HepG2 (cell line): Measurements from ENCODE around the gene ADIPOR2. TPM values are rescaled to one million over a fixed set of nuclear protein-coding genes. Genes with fewer than 3 reads are reported as not detected.

Source experiments
- ATAC-seq: fragments of 200-7000 bp; cut with Tn5 transposase; 3 replicates; pipeline ENCODE4 v1.9.1; 2020; ENCODE audit warnings: mild to moderate bottlenecking, moderate library complexity
- BruUV-seq: library from RNA; stranded (reverse); fragments of 400-500 nt; replicated peaks from 2 replicates; lab custom pipeline; 2021; lab: Mats Ljungman, UMichigan
- CTCF ChIA-PET: fragments of 300-600 bp; formaldehyde crosslinking; extraction: SDS; loops from one replicate; lab custom pipeline; 2021; ENCODE audit warnings: low total read pairs, inconsistent platforms, low intra/inter-chr PET ratio; lab: Yijun Ruan, JAX
- POLR2A ChIA-PET: fragments of 350-600 bp; sonication (Branson Sonifier 250); formaldehyde crosslinking; loops from one replicate; lab custom pipeline; 2020; ENCODE audit warnings: antibody characterized with exemption, inconsistent platforms; lab: Yijun Ruan, JAX
- DNase-seq: peaks from one replicate; pipeline ENCODE4 v3.0.0-alpha.2; 2015; ENCODE audit warnings: low spot score
- FAIRE-seq: peaks from 3 replicates; lab custom pipeline; 2011; peaks lifted over from hg19 to GRCh38; lab: Jason Lieb, UNC
- H2AFZ ChIP-seq: one replicate; pipeline ENCODE4 v1.6.1; 2011; ENCODE audit warnings: low read length, inconsistent platforms
- H3K27ac ChIP-seq: fragments of 300-600 bp; 3 replicates; pipeline ENCODE4 v1.8.0; 2011; ENCODE audit warnings: mixed run types, mild to moderate bottlenecking, mixed read lengths, low read length, inconsistent platforms; ENCODE audit not compliant: insufficient read depth; ENCODE audit errors: extremely low read length
- H3K27me3 ChIP-seq, 2 experiments: fragments of 200-600 bp in 1 of 2; 2 replicates in 1 of 2; 3 replicates in 1 of 2; pipeline versions ENCODE4 v1.6.0 to v1.8.0; 2011; ENCODE audit warnings: low read length in 2 of 2, mild to moderate bottlenecking in 2 of 2, moderate library complexity in 2 of 2, inconsistent platforms in 1 of 2; ENCODE audit not compliant: insufficient read depth in 2 of 2, control insufficient read depth in 1 of 2
- H3K36me3 ChIP-seq, 2 experiments: fragments of 200-600 bp in 1 of 2; replicated peaks in 1 of 2; 2 replicates in 1 of 2; 3 replicates in 1 of 2; pipeline versions ENCODE4 v1.5.1 to v1.8.0; 2011; ENCODE audit warnings: low read length in 2 of 2, inconsistent platforms in 1 of 2; ENCODE audit not compliant: insufficient read depth in 2 of 2, control insufficient read depth in 1 of 2
- H3K4me1 ChIP-seq: 2 replicates; pipeline ENCODE4 v1.5.1; 2012; ENCODE audit warnings: low read length, inconsistent platforms; ENCODE audit not compliant: insufficient read depth
- H3K4me2 ChIP-seq: 2 replicates; pipeline ENCODE4 v1.6.0; 2011; ENCODE audit warnings: low read depth, low read length, inconsistent platforms
- H3K4me3 ChIP-seq, 3 experiments: fragments of 200-600 bp in 1 of 3; sonication (generic), shearing (Covaris generic) in 1 of 3; replicated peaks in 1 of 3; 2 replicates each; pipeline ENCODE4 v1.5.1; 2011 to 2016; ENCODE audit warnings: low read length in 3 of 3, inconsistent platforms in 2 of 3, low read depth in 2 of 3, mild to moderate bottlenecking in 2 of 3, control low read depth in 1 of 3, mixed read lengths in 1 of 3; ENCODE audit not compliant: insufficient read depth in 1 of 3
- H3K79me2 ChIP-seq: one replicate; pipeline ENCODE4 v1.6.1; 2011; ENCODE audit warnings: low read length, inconsistent platforms; ENCODE audit not compliant: insufficient read depth
- H3K9ac ChIP-seq: 2 replicates; pipeline ENCODE4 v1.6.0; 2011; ENCODE audit warnings: mild to moderate bottlenecking, low read depth, low read length, inconsistent platforms; ENCODE audit not compliant: insufficient read depth
- H3K9me3 ChIP-seq: 2 replicates; pipeline ENCODE4 v1.5.1; 2012; ENCODE audit warnings: mild to moderate bottlenecking, low read length
- H4K20me1 ChIP-seq: 2 replicates; pipeline ENCODE4 v1.6.0; 2011; ENCODE audit warnings: inconsistent platforms, mild to moderate bottlenecking, low read length, moderate library complexity; ENCODE audit not compliant: insufficient read depth
- AGO1 ChIP-seq: fragments of 200-400 bp; formaldehyde crosslinking; IDR thresholded peaks from 2 replicates; pipeline ENCODE4 v1.6.1; 2017; ENCODE audit warnings: mild to moderate bottlenecking, low read depth, low read length, moderate library complexity; ENCODE audit not compliant: poor library complexity, severe bottlenecking
- AGO2 ChIP-seq: fragments of 200-400 bp; formaldehyde crosslinking; optimal IDR thresholded peaks from 2 replicates; pipeline ENCODE3; 2017; ENCODE audit warnings: mild to moderate bottlenecking, low read depth, low read length, moderate library complexity
- ZNF761 ChIP-seq: sonication (generic); formaldehyde crosslinking; conservative IDR thresholded peaks from 2 replicates; pipeline ENCODE4 v1.4.0; 2020; ENCODE audit warnings: mild to moderate bottlenecking, missing genetic modification reagents
- WGBS: methylation state at CpG from one replicate; pipeline ENCODE4 v1.1.6; 2017; ENCODE audit warnings: low lambda C conversion rate; 5-methylcytosine and 5-hydroxymethylcytosine counted together
- in situ Hi-C: cut with HindIII; loops from 2 replicates; pipeline ENCODE4 v1.10.0; 2017; ENCODE audit warnings: low pct_unique_long_range_greater_than_20kb; ENCODE audit not compliant: extremely low pct_ligation_motif_present
- intact Hi-C: fragments of 100-400 bp; cut with micrococcal nuclease; formaldehyde crosslinking; loops from one replicate; pipeline ENCODE4 v1.10.0; 2022; ENCODE audit not compliant: unreplicated experiment
- polyA plus RNA-seq, 8 experiments: library from polyadenylated mRNA; depleted of rRNA in 3 of 8; stranded (reverse) in 7 of 8; unstranded in 1 of 8; fragments of >200 nt; fragmentation: Illumina TruSeq in 4 of 8; extraction: Trizol in 4 of 8; gene quantifications; 2 replicates each; pipeline versions ENCODE4 v1.2.1 to v1.2.3, GENCODE V29; 2011 to 2016; ENCODE audit warnings: low read depth in 4 of 8, missing spikeins in 1 of 8, mixed read lengths in 1 of 8; ENCODE audit not compliant: insufficient read depth in 1 of 8
- total RNA-seq, 5 experiments: library from RNA; depleted of rRNA; stranded (reverse); fragments of >200 nt; fragmentation: Illumina TruSeq; extraction: Trizol; gene quantifications; 2 replicates each; pipeline ENCODE4 v1.2.3, GENCODE V29; 2016; ENCODE audit warnings: low read depth in 1 of 5
- TF ChIP-seq, protein P1 (sequence below), 2 experiments: sonication (generic) in 1 of 2; formaldehyde crosslinking in 1 of 2; IDR thresholded peaks; 2 replicates each; pipeline versions ENCODE4 v1.4.0 to v1.6.1; 2016 to 2020; ENCODE audit warnings: borderline replicate concordance in 1 of 2, low read depth in 1 of 2, mild to moderate bottlenecking in 1 of 2, missing genetic modification reagents in 1 of 2

The ADIPOR2 gene
- total and polyA plus RNA-seq, 2 of the 13 experiments (the other 11 are each of a cell fraction or from before 2014, with no cell fraction given), result 35.2 to 52.2 TPM

DNA sequence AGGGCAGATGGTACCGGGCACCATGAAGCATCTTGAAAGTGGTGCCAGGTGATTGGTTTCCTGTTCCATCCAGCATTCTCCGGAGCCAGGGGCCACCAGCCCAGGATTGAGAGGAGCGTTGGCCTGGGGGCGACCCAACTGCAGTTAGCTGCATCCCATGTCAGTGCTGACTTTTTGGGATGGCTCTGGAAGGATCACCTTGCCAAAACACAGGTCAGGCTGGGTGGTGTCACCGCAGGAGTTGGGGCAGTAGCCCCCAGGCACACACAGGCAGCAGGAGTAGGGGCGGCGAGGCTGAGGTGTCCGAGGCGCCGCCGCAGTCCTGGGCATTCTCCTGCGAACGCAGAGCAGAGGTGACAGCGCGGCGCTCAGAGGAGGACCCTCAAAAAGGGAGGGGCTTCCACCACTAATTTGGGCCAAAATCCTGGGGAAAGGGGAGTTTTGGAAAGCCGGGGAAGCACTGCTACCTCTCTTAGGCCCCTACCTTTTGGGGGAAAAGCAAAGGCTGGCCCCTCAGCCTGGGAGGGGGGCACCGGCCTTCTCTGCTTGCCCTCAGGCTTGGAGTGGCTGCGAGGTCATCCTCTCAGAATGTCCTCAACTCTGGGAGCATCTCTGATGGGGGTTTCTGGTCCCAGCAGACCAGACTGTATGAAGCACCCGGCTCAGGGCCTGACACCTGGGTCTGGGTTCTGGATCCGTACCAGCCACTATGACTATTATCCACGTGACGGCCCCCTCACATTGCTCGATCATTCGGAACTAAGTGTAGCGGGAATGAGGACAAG, 102.7 kb downstream of the ADIPOR2 start:
- ChIA-PET CTCF (interaction anchor here (0.8 to 3.3 kb wide), 2 partner anchors 141 to 145 kb away, joined by 3 to 88 read pairs; no protein-coding TSS in a partner anchor), POLR2A (no interaction called here)
- no peaks in the 10 kb centered on the region for H3K79me2 ChIP-seq
- WGBS, result 97% methylated on average over 22 of the region's 26 CpGs
- ATAC-seq, result no peak
- DNase-seq, result no peak
- H3K9ac ChIP-seq, result no peak overlapping the region
- in situ Hi-C loops, result loop anchor here (5.0 kb wide), 2 partner anchors 141 to 144 kb away; no protein-coding TSS in a partner anchor
- intact Hi-C loops, result loop anchor here (5.0 kb wide), 1 partner anchor 101 kb away; the partner anchor contains the start of gene ADIPOR2
- no peak overlapping the region for H3K4me2 ChIP-seq
- H3K36me3 ChIP-seq, result peaks cover 0 to under 1% of the 10 kb centered on the region in 2 experiments; a peak in 2 of 5 replicates
- FAIRE-seq, result no peak
- H2AFZ ChIP-seq, result no peak overlapping the region
- TF ChIP-seq AGO1 (peak; percentile 24), AGO2 (peak; percentile 91), ZNF761 (CRISPR knock-in tag) (no peak)
- TF ChIP-seq, protein P1, sequence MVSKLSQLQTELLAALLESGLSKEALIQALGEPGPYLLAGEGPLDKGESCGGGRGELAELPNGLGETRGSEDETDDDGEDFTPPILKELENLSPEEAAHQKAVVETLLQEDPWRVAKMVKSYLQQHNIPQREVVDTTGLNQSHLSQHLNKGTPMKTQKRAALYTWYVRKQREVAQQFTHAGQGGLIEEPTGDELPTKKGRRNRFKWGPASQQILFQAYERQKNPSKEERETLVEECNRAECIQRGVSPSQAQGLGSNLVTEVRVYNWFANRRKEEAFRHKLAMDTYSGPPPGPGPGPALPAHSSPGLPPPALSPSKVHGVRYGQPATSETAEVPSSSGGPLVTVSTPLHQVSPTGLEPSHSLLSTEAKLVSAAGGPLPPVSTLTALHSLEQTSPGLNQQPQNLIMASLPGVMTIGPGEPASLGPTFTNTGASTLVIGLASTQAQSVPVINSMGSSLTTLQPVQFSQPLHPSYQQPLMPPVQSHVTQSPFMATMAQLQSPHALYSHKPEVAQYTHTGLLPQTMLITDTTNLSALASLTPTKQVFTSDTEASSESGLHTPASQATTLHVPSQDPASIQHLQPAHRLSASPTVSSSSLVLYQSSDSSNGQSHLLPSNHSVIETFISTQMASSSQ (IDR thresholded peaks at IDR 0.05; ENCODE audit: low read depth), result no peak
- TF ChIP-seq, protein P1 (CRISPR knock-in tag; IDR thresholded peaks at IDR 0.05; ENCODE audit: borderline replicate concordance), result no peak
- no peaks in the 10 kb centered on the region for H3K27me3 ChIP-seq
- peaks cover 19% of the 10 kb centered on the region; the same call in 1 of the 2 replicates for H3K4me1 ChIP-seq
- no peaks in the 10 kb centered on the region for H4K20me1 ChIP-seq
- H3K4me3 ChIP-seq, result no peak overlapping the region
- no peaks in the 10 kb centered on the region for H3K9me3 ChIP-seq
- no peak overlapping the region for H3K27ac ChIP-seq
- no TSS peak for BruUV-seq
